HG03045 (cell line): ENCODE measurements around the gene THRA.
"Not testable (repeated sequence)": the region's sequence is repeated elsewhere in the genome, so short reads cannot be mapped to it uniquely, and the experiment has no call there.

ENCODE experiments used
- ATAC-seq: cut with Tn5 transposase; IDR thresholded peaks from one replicate; pipeline ENCODE4 v1.9.1; 2021; ENCODE audit warnings: mild to moderate bottlenecking, moderate library complexity; ENCODE audit not compliant: unreplicated experiment

THRA gene

GRCh38 chr17:40135817-40136216, 73.1 kb downstream of the THRA start:
- ATAC-seq = no peak

- peak; percentile 9 for ATAC-seq
These were observed 76.8 kb downstream of the THRA start for GRCh38 chr17:40139566-40140058.

- ATAC-seq = not testable (repeated sequence)
These were observed 80.4 kb downstream of the THRA start for GRCh38 chr17:40143166-40143565.
